Fibroblast of mammary gland (primary cell): ENCODE measurements around the gene NPTN.
A peak's percentile ranks its signal among the peaks of the same experiment; 100 is the strongest.

Source experiments
- DNase-seq: peaks from one replicate; pipeline ENCODE4 v3.0.0-alpha.2; 2010; ENCODE audit warnings: low read depth
- H3K4me3 ChIP-seq: 2 replicates; pipeline ENCODE4 v1.5.1; 2011; ENCODE audit warnings: low read depth, mild to moderate bottlenecking, low read length, moderate library complexity; ENCODE audit not compliant: control insufficient read depth
- TF ChIP-seq, protein P1 (sequence below): conservative IDR thresholded peaks from 2 replicates; pipeline ENCODE4 v1.5.1; 2011; ENCODE audit warnings: low read depth, low read length, inconsistent platforms; ENCODE audit not compliant: control insufficient read depth, insufficient read depth

Gene NPTN

DNA sequence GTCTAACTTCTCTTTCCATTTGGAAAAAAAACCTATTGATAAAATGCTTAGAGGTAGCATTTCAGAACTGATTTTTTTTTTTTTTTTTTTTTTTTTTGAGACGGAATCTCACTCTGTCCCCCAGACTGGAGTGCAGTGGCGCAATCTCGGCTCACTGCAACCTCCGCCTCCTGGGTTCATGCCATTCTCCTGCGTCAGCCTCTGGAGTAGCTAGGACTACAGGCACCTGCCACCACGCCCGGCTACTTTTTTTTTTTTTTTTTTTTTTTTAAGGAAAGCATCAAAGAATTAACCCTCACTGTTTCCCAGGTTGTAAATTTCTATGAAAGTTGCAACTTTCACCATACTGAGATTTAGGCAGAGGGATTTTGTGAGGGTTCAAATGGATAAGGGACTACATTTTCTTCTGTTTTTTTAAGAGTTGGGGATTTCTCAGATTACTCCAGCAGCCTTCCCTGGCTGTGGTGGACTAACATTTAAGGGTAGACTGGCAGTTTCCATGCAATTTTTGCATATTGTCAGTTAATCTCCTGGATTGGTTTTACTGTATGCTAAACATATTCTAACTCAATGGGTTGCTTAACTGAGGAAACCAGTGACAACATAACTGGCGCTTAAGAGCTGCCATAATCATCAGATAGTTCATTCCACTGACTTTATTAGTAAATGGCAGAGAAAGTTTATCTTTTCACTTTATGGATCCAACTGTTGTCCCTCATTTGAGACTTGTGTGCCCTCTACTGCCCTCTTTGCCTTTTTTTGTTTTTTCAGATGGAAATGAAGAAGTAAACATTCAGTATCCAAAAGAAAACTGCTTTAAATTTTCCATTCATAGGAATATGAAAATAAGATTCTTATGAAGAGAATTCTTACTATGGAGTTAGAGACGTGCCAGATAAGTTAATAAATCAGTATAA is 93.7 kb downstream of the NPTN start:
- H3K4me3 ChIP-seq, result no peak overlapping the region
- TF ChIP-seq, protein P1, sequence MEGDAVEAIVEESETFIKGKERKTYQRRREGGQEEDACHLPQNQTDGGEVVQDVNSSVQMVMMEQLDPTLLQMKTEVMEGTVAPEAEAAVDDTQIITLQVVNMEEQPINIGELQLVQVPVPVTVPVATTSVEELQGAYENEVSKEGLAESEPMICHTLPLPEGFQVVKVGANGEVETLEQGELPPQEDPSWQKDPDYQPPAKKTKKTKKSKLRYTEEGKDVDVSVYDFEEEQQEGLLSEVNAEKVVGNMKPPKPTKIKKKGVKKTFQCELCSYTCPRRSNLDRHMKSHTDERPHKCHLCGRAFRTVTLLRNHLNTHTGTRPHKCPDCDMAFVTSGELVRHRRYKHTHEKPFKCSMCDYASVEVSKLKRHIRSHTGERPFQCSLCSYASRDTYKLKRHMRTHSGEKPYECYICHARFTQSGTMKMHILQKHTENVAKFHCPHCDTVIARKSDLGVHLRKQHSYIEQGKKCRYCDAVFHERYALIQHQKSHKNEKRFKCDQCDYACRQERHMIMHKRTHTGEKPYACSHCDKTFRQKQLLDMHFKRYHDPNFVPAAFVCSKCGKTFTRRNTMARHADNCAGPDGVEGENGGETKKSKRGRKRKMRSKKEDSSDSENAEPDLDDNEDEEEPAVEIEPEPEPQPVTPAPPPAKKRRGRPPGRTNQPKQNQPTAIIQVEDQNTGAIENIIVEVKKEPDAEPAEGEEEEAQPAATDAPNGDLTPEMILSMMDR, result no peak
- DNase-seq, result no peak

DNA sequence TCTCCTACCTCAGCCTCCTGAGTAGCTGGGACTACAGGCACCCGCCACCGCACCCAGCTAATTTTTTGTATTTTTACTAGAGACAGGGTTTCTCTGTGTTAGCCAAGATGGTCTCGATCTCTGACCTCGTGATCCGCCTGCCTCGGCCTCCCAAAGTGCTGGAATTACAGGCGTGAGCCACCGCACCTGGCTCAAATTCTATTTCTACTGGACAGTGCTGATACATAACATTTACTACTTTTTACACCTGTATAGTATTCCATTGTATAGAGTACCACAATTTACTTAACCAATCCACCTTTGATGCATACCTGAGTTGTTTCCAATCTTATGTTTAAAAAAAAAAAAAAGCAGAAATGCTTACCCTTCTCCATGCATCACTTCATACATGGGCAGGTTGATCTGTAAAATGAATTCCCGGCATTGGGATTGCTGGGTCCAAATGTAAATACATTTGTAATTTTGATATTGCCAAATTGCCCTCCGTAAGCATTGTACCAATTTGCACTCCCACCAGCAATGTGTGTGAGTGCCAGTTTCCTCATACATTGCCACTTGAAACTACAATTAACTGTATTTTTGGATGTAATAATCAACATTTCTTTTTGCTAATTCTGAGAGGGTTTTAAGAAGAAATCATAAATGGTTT is 94.5 kb downstream of the NPTN start:
- DNase-seq, result no peak
- no peak overlapping the region for H3K4me3 ChIP-seq
- TF ChIP-seq, protein P1, result no peak

DNA sequence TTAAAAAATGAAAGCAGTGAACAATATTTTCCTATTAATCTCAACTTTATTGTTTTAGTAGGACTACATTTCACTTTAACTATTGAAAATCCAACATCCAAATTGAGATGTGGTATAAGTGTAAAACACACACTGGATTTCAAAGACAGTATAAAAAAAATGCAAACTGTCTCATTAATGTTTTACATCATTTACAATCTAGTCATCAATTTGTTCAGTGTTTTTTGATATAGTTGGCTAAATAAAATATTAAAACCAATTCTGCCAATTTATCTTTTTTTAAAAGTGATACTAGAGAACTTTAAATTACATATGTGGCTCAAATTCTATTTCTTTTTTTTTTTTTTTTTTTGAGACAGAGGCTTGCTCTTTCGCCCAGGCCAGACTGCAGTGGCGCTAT is 95.1 kb downstream of the NPTN start:
- TF ChIP-seq, protein P1, result no peak
- no peak for DNase-seq
- no peak overlapping the region for H3K4me3 ChIP-seq

DNA sequence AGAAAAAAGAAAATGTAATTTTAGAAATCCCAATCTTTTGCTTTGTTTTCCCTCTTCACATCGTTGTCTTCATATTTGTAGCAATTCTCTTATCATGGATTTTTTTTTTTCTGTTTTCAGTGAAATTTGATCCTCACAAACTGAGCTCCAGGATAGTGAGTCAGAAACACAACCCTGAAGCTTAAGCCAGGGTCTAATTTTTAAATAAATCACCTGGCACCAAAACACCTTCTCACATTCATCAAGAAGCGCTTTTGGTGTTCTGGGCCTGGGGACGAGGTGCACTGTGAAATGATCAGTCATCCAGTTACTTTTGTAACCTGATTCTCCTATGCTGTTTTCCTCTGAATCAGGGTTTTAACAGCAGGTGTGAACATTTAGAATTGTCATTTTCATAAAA is 102.5 kb downstream of the NPTN start:
- peak; percentile 6 for DNase-seq
- TF ChIP-seq, protein P1, result no peak
- H3K4me3 ChIP-seq, result no peak overlapping the region

DNA sequence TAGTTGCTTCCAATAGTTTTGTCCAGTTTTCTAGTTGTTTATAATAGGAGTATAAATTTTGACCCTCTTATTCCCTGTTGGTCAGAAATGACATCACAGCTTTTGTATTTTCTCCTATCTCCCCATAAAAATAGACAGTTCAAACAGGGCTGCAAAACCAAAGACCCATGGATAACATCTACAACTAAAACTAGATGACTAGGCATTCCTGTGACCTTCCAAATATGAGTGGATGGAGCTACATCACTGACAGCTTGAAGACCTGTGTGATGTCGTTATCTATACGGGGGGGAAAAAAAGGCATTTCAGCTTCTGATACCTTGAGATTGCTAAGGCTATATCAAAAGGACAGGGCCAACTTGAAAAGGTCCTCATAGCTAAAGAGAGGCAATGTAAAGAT is 105.6 kb downstream of the NPTN start:
- TF ChIP-seq, protein P1, result no peak
- DNase-seq, result no peak
- no peak overlapping the region for H3K4me3 ChIP-seq

DNA sequence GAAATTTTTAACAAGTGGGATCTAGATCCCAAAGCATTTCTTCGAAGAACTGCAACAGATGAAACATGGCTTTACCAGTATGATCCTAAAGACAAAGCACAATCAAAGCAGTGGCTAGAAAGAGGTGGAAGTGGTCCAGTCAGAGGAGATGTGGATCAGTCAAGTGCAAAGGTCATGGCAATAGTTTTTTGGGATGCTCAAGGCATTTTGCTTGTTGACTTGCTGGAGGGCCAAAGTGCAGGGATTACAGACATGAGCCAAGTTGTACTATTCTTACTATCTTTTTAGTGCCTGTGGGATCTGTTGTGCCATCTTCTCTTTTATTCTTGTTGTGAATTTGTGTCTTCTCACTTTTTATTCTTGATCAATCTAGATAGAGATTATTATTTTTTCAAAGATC is 108.3 kb downstream of the NPTN start:
- no peak for DNase-seq
- TF ChIP-seq, protein P1, result no peak

DNA sequence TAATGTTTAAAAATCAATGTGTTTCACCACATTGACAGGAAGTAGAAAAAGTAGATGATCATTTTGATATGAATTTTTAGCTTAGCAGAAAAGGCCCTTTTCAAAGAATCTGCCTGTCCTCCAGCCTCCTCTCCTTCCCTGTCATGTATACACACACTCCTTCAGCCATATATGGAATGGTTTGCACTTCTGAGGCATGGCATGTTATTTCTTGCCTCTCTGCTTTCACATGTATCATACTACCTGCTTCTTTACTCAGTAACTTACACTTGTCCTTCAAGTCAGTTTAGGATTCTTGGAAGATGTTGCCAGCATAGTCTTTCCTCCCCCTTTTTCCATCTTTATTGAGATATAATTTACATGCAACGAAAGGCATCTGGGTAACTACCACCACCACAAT is 111.2 kb downstream of the NPTN start:
- TF ChIP-seq, protein P1, result no peak
- no peak for DNase-seq
- no peak overlapping the region for H3K4me3 ChIP-seq

More for the DNA sequence above, 108.3 kb downstream of the NPTN start:
- H3K4me3 ChIP-seq, result no peak overlapping the region
